ENCODE data around the gene TOMM20L.
"Not testable (repeated sequence)": the region's sequence is repeated elsewhere in the genome, so short reads cannot be mapped to it uniquely, and the experiment has no call there.

The TOMM20L gene

GRCh38 chr14:58395812-58396788 lies at the start of gene TOMM20L:
Gene TOMM20L (plus strand): TSS chr14:58395930. CDS start chr14:58395958, 28 bp downstream.
- DNase-seq = peak; percentile 59 to 62

GRCh38 chr14:58353516-58354299 lies 42.0 kb upstream of the TOMM20L start:
- DNase-seq = peak in 1 of 2 experiments; percentile 17

- DNase-seq = no peak
These were observed 40.9 kb upstream of the TOMM20L start for GRCh38 chr14:58354808-58355207.

GRCh38 chr14:58356268-58356667 lies 39.5 kb upstream of the TOMM20L start:
- DNase-seq = no peak

- DNase-seq = not testable (repeated sequence)
These were observed 33.5 kb upstream of the TOMM20L start for GRCh38 chr14:58362272-58362671.

GRCh38 chr14:58362798-58363412 lies 32.8 kb upstream of the TOMM20L start:
- peak; percentile 43 to 61 for DNase-seq

- no peak for DNase-seq
These were observed 31.4 kb upstream of the TOMM20L start for GRCh38 chr14:58364316-58364715.

GRCh38 chr14:58367296-58367695 lies 28.4 kb upstream of the TOMM20L start:
- DNase-seq = no peak

- no peak for DNase-seq
These were observed 26.8 kb upstream of the TOMM20L start for GRCh38 chr14:58368956-58369355.

GRCh38 chr14:58376791-58377190 lies 18.9 kb upstream of the TOMM20L start:
- no peak for DNase-seq

GRCh38 chr14:58390830-58391229 lies 4.9 kb upstream of the TOMM20L start:
- DNase-seq = no peak

GRCh38 chr14:58395562-58395811 lies 243 bp upstream of the TOMM20L start:
- DNase-seq = no peak

GRCh38 chr14:58397156-58397555 lies 1.4 kb downstream of the TOMM20L start:
- no peak for DNase-seq

- no peak for DNase-seq
These were observed 2.8 kb downstream of the TOMM20L start for GRCh38 chr14:58398495-58398894.

- DNase-seq = no peak
These were observed 3.2 kb downstream of the TOMM20L start for GRCh38 chr14:58398895-58399294.

- DNase-seq = no peak
These were observed 5.9 kb downstream of the TOMM20L start for GRCh38 chr14:58401587-58401986.

- DNase-seq = no peak
These were observed 13.0 kb downstream of the TOMM20L start for GRCh38 chr14:58408681-58409215.

GRCh38 chr14:58414845-58415244 lies 19.1 kb downstream of the TOMM20L start:
- DNase-seq = peak in 1 of 2 experiments; percentile 34

GRCh38 chr14:58415636-58416547 lies 20.2 kb downstream of the TOMM20L start:
- DNase-seq = peak in 1 of 2 experiments; percentile 12

GRCh38 chr14:58416934-58417333 lies 21.2 kb downstream of the TOMM20L start:
- not testable (repeated sequence) for DNase-seq

- peak; percentile 63 to 69 for DNase-seq
These were observed 31.0 kb downstream of the TOMM20L start for GRCh38 chr14:58426670-58427280.
